Neural crest cell (in vitro differentiated cells): ENCODE measurements around the gene CIZ1. TPM values are rescaled to one million over a fixed set of nuclear protein-coding genes. Genes with fewer than 3 reads are reported as not detected.
"Not testable (repeated sequence)": the region's sequence is repeated elsewhere in the genome, so short reads cannot be mapped to it uniquely, and the experiment has no call there.

Experiments used
- DNase-seq: peaks from one replicate; pipeline ENCODE4 v3.0.0; 2021; ENCODE audit warnings: low read depth, mixed read lengths, low spot score
- H3K27ac Mint-ChIP-seq: one replicate; pipeline ENCODE4 v1.8.0; 2021; ENCODE audit warnings: mild to moderate bottlenecking, mixed read lengths; ENCODE audit not compliant: unreplicated experiment
- H3K27me3 Mint-ChIP-seq: 2 replicates; pipeline ENCODE4 v1.8.0; 2021; ENCODE audit warnings: low read depth, mild to moderate bottlenecking, mixed read lengths
- H3K36me3 Mint-ChIP-seq: 2 replicates; pipeline ENCODE4 v1.8.0; 2021; ENCODE audit warnings: low read depth, mild to moderate bottlenecking, mixed read lengths
- H3K4me1 Mint-ChIP-seq: 2 replicates; pipeline ENCODE4 v1.8.0; 2021; ENCODE audit warnings: mixed read lengths
- H3K4me3 Mint-ChIP-seq: one replicate; pipeline ENCODE4 v1.8.0; 2021; ENCODE audit warnings: mild to moderate bottlenecking, mixed read lengths
- H3K9me3 Mint-ChIP-seq: 2 replicates; pipeline ENCODE4 v1.8.0; 2021; ENCODE audit warnings: mixed read lengths
- total RNA-seq: library from RNA; stranded (reverse); gene quantifications from 2 replicates; pipeline ENCODE4 v1.2.1, GENCODE V29; 2021
- TF ChIP-seq, protein P1 (sequence below): fragments of 200-600 bp; sonication (generic); conservative IDR thresholded peaks from 2 replicates; pipeline ENCODE4 v1.5.0; 2021; ENCODE audit warnings: antibody characterized with exemption, mild to moderate bottlenecking

Gene CIZ1
- total RNA-seq, 1 donor from 2014 or later, result 226 TPM

DNA sequence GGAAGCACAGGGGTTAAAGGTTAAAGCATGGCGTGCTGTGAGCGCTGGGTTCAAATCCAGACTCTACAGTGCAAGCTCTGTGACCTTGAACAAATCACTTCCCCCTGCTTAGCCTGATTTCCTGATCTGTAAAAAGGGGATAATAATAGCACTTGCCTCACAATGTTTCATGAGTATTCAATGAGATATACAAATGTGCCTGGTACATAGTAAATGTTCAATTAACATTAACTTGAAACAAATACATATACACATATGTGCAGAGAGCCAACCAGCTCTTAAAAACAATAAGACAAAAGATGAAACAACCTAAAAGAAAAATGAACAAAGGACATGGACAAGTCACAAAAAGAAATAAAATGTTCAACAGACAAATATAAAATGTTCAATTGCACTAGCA, 4.0 kb downstream of the CIZ1 start:
- Mint-ChIP-seq H3K27ac (no peak overlapping the region), H3K27me3 (no peaks in the 10 kb centered on the region), H3K36me3 (peaks cover 30% of the 10 kb centered on the region), H3K9me3 (no peaks in the 10 kb centered on the region), H3K4me3 (peak overlapping the region; percentile 27), H3K4me1 (peaks cover 26% of the 10 kb centered on the region)
- DNase-seq, result no peak
- TF ChIP-seq, protein P1, sequence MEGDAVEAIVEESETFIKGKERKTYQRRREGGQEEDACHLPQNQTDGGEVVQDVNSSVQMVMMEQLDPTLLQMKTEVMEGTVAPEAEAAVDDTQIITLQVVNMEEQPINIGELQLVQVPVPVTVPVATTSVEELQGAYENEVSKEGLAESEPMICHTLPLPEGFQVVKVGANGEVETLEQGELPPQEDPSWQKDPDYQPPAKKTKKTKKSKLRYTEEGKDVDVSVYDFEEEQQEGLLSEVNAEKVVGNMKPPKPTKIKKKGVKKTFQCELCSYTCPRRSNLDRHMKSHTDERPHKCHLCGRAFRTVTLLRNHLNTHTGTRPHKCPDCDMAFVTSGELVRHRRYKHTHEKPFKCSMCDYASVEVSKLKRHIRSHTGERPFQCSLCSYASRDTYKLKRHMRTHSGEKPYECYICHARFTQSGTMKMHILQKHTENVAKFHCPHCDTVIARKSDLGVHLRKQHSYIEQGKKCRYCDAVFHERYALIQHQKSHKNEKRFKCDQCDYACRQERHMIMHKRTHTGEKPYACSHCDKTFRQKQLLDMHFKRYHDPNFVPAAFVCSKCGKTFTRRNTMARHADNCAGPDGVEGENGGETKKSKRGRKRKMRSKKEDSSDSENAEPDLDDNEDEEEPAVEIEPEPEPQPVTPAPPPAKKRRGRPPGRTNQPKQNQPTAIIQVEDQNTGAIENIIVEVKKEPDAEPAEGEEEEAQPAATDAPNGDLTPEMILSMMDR, result no peak

DNA sequence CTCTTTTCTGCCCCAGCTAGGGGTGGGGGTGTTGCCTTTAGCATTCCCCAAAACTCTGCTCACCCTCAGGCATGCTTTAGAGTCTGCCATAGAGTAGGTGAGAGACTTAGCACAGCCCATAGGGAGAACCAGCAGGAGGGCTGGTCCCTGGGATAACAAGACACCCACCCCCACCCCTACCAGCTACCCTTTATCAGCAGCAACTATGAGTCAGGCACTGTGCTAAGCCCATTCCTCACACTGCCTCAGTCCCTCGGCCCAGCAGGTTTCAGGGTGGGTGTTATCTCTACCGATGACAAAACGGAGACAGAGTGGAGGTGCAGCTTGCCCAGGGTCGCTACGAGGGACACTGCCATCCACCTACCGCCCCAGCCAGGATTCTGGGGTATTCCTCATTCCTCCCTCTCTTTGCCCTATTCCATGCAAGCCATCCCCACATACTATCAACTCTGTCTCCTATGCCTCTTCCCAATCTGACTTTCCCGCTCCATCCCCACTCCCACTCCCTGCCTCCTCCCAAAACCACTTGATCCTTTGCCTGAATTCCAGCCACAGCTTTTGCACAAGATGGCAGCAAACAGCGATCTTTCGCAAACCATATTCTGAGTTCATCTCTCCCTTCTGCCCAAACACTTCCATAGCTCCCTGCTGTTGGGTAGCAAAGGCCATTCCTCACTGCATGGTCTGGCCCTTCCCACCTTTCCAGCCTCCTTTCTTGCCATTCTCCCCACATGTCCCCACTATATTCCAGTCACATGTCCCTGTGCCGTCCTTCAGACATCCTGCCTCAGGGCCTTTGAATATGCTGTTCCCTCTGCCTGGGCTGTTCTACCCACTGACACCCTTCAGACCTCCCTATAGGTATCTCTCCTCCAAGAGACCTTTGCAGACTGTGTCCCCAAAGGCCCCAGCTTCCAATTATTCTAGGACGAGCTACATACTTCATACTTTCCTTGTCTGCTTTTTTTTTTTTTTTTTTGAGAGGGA, 5.1 kb downstream of the CIZ1 start:
- DNase-seq, result no peak
- H3K4me3 Mint-ChIP-seq, result peak overlapping the region; percentile 11
- no peaks in the 10 kb centered on the region for H3K9me3 Mint-ChIP-seq
- H3K4me1 Mint-ChIP-seq, result peaks cover 28% of the 10 kb centered on the region
- no peak overlapping the region for H3K27ac Mint-ChIP-seq
- TF ChIP-seq, protein P1, result no peak
- H3K36me3 Mint-ChIP-seq, result peaks cover 35% of the 10 kb centered on the region
- no peaks in the 10 kb centered on the region for H3K27me3 Mint-ChIP-seq

DNA sequence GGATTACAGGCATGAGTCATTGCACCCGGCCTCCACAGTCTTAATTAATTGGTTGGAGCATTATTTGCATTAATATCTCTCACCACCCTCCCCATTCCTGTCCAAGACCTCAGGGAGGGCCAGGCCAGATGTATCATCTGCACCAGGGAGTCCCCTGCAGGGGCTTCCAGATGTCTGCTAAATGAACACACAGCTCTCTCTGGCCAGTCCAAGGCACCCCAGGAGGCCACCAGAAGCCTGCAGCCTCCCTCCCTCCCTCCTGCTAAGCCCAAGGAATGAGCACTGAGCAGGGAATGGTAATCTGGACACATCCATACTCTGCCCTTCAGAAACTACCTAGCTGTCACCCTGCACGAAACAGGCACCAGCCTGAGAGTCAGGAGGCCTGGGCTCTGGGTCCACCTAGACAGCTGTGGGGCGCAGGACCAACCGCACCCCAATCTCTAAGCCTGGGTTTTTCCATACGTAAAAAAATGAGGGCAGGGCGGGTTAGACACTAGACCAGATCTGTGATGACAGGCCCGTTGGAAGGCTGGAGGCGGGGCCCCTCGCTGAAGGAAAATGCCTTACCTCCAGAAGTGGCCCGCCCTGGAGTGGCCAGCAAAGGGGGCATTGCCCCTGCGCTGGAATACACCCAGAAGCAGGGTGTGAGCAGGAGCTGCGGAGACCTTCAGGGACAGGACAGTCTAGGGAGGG, 8.3 kb downstream of the CIZ1 start:
- H3K27me3 Mint-ChIP-seq, result no peaks in the 10 kb centered on the region
- H3K36me3 Mint-ChIP-seq, result peaks cover 39% of the 10 kb centered on the region
- TF ChIP-seq, protein P1, result no peak
- H3K9me3 Mint-ChIP-seq, result no peaks in the 10 kb centered on the region
- no peak overlapping the region for H3K4me3 Mint-ChIP-seq
- peaks cover 12% of the 10 kb centered on the region for H3K4me1 Mint-ChIP-seq
- no peak overlapping the region for H3K27ac Mint-ChIP-seq
- DNase-seq, result no peak

DNA sequence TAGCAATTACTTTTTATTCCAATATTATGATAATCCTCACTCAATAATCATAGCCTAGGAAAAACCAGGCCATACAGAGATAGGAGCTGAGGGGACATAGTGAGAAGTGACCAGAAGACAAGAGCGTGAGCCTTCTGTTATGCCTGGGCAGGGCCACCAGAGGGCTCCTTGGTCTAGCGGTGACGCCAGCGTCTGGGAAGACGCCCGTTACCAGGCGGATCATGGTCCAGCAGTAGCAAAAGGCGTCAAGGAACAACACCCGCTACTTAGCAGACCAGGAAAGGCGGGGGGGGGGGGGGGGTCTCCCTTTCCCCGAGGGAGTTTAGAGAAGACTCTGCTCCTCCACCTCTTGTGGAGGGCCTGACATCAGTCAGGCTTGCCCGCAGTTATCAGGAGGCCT, 9.9 kb downstream of the CIZ1 start:
- peak overlapping the region; percentile 60 for H3K27ac Mint-ChIP-seq

DNA sequence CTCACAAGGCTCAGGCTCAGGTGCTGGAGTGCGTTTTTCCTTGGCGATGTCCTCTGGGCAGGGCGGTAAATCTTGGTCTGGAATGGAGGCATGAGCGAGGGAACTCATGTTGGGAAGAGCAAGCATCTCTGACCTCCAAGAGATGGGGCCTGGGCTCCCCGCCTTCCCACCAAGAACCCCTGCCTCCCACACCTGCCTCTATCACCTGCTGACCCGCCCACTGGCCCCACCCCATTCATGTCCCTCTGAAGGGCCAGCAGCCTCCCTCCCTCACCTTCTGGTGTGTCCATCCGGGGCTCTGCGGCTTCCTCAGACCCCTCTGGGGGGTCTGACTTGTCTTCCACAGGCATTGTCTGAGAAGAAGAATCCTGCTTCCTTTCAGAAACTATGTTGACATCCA, 10.9 kb downstream of the CIZ1 start:
- Mint-ChIP-seq H3K36me3 (peaks cover 32% of the 10 kb centered on the region), H3K27ac (no peak overlapping the region), H3K9me3 (no peaks in the 10 kb centered on the region), H3K27me3 (no peaks in the 10 kb centered on the region), H3K4me1 (peaks cover 10% of the 10 kb centered on the region), H3K4me3 (no peak overlapping the region)
- DNase-seq, result no peak
- TF ChIP-seq, protein P1, result no peak

More for the DNA sequence above, 9.9 kb downstream of the CIZ1 start:
- H3K4me3 Mint-ChIP-seq, H3K9me3 Mint-ChIP-seq, H3K4me1 Mint-ChIP-seq, H3K27me3 Mint-ChIP-seq: not testable (repeated sequence)
- peak; percentile 52 for DNase-seq
- H3K36me3 Mint-ChIP-seq, result peaks cover 34% of the 10 kb centered on the region
- TF ChIP-seq, protein P1, result peak; percentile 62
